GM12878 (cell line): Measurements from ENCODE around the gene UIMC1.

Experiments
- FOS ChIP-seq: IDR thresholded peaks from 3 replicates; pipeline ENCODE4 v1.6.1; 2011; ENCODE audit warnings: borderline replicate concordance; ENCODE audit not compliant: insufficient read length; ENCODE audit errors: extremely low read depth
- NR2F1 ChIP-seq: fragments of 450-650 bp; conservative IDR thresholded peaks from 2 replicates; pipeline ENCODE4 v1.6.1; 2017; ENCODE audit warnings: mild to moderate bottlenecking

DNA sequence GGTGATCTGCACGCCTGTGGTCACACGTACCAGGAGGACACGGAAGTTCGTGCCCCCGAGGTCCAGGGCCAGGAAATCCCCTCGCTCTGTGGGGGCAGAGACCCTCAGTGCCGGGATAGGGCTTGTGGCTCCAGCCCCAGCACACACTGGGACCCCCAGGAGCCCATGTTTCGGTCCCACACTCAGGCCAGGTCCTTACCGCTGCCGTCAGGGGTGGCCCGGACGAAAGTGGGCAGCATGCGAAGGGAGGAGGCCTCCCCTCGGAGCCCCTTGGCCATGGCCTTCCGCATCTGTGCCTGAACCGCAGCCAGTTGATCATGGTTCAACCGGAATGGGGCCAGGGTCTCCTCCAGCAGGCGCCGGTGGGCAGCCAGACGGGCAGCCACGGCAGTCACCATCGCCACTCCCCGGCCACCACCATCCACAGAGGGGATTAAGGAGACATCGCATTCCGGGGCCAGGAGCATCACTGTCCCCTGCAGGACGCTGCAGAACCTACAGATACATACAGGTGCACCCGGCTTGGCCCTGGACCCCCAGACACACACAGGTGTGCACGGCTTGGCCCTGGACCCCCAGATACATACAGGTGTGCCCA, 119.2 kb downstream of the UIMC1 start:
- TF ChIP-seq NR2F1, result no peak
- no peak for TF ChIP-seq FOS
